Stimulated activated CD8-positive, alpha-beta memory T cell treated with anti-CD3 and anti-CD28 coated beads, Interleukin-4, amount 100 ng/mL, for 4 hours (primary cell): ENCODE data around the gene CKAP4.
A peak's percentile ranks its signal among the peaks of the same experiment; 100 is the strongest.

Experiments
- DNase-seq, 2 donors: peaks; one replicate each; pipeline ENCODE4 v3.0.0-alpha.2; 2020; ENCODE audit warnings: low read depth in 2 of 2, low spot score in 1 of 2

CKAP4 gene

GRCh38 chr12:106245767-106246166, 2.1 kb downstream of the CKAP4 start:
- DNase-seq, result no peak

- no peak for DNase-seq
These were observed 4.2 kb downstream of the CKAP4 start for GRCh38 chr12:106243620-106244019.

GRCh38 chr12:106240821-106241220, 7.0 kb downstream of the CKAP4 start:
- DNase-seq, result no peak

- no peak for DNase-seq
These were observed 7.9 kb downstream of the CKAP4 start for GRCh38 chr12:106239951-106240335.

DNA sequence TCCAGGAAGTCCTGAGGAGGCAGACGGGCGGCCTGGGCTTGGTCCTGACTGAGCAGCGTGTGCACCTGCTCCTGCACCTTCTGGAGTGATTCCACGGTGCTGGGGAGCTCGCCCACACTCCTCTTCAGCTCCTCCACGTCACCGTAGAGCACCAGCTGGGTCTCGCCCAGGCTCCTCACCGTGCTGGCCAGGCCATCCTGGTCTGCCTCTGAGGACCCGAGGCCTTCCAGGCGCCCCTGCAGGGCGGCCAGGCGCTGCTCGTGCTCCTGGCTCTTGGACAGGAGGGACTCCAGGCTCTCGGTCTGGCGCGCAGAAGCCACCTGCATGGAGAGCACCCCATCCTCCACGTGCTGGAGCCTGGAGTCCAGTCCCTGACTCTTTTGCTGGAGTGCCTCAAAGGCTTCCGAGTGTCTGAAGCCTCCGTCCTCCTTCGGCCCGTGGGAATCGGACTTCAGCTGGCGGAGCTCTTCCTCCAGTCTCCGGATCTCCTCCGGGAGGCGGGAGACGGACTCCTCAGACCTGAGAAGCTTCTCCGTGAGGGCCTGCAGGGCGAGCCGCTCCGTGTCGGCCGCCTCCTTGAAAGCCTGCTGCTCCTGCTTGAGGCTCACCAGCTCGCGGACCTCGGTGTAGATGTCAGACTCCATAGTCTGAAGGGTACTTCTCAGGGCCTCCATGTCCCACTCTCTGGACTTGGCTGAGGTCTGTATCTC, 8.4 kb downstream of the CKAP4 start:
- no peak for DNase-seq

- no peak for DNase-seq
These were observed 9.7 kb downstream of the CKAP4 start for GRCh38 chr12:106238146-106238545.

GRCh38 chr12:106235770-106236169, 12.1 kb downstream of the CKAP4 start:
- DNase-seq, result no peak

DNA sequence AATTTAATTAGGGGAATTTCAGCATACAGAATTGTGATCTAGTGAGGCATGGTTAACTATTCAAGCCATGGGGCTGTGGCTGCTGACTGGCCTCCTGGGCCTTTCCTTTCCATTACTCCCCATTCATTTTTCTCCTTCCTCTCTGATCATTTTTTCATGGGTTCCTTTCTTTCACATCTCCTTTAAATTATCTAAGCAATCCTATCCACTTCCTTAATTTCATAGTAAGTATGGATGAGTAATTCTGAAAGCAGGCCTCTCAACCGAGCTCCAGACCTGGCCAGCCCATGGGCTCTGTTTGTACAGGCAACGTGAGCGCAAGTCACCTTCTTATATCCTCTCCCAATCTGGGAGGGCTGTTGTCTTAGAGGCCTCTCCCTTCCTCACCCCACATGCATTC, 13.4 kb downstream of the CKAP4 start:
- DNase-seq, result no peak

GRCh38 chr12:106233011-106233410, 14.8 kb downstream of the CKAP4 start:
- no peak for DNase-seq

- DNase-seq, result no peak
These were observed 18.7 kb downstream of the CKAP4 start for GRCh38 chr12:106229036-106229591.

DNA sequence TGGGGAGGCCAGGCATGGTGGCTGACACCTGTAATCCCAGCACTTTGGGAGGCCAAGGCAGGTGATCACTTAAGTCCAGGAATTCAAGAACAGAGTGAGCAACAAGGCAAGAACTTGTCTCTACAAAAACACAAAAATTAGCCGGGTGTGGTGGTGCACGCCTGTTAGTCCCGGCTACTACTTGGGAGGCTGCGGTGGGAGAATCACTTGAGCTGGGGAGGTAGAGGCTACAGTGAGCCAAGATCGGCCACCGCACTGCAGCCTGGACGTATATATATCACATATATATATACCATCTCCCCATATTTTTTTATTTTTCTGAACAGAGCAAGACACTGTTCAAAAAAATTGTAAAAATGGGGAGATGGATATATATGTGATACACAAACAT, 19.5 kb downstream of the CKAP4 start:
- no peak for DNase-seq

GRCh38 chr12:106227641-106228319, 20.0 kb downstream of the CKAP4 start:
- DNase-seq, result no peak

DNA sequence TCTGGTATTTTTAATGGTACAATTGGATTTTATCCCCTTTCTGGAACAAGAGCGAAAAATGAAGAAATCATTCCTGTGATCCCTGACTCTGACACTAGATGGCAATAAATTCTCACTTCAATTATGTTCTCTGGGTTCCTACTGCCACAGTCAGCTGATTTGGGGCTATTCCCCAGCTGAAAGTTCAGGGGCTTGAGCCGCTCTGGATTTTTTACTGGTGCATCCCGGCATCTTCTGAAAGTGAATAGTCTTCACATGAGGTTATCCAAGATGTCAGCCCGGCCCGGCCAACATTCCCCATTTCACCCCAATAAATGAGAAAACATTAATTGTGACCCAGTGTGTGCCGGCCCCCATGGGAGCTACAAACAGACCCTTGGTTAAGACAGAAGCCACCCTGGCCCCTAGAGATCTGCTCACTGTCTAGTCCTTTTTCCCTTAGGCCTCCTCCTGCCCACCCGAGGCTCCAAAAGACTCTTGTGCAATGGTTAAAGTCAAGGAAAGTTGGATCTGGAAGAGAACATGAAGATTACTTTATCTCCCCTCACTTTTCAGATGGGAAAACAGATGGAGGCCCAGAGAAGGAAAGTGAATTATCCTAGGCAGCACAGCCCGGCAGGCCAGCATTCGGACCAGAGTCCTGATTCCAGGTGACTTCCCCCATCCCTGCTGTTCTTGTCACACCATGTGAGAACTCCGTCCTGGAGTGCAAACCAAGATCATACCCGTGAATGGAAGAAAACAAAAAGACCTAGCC, 20.8 kb downstream of the CKAP4 start:
- DNase-seq, result no peak

GRCh38 chr12:106224355-106224706, 23.5 kb downstream of the CKAP4 start:
- DNase-seq, result no peak

- DNase-seq, result peak in 1 of 2 donors; percentile 45
These were observed 24.1 kb downstream of the CKAP4 start for GRCh38 chr12:106223485-106224354.

GRCh38 chr12:106220536-106220935, 27.3 kb downstream of the CKAP4 start:
- DNase-seq, result no peak

DNA sequence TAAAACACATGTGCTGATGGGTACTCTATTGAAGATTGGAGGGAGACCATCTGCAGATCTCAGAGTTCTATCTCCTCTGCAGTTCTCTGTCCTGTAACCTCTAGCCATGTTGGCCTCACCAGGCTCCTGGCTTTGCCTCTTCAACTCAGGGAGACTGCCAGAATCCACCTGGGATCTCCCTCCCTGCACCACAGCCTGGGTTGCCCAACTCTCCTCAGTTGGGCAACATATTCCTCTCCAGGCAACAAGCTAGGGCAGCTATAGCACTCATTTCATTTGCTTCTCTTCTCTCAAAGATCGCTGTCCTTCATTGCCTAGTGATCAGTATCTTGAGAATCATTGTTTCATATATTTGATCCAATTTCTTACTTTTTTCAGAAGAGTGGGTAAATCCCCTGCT, 28.8 kb downstream of the CKAP4 start:
- DNase-seq, result no peak

DNA sequence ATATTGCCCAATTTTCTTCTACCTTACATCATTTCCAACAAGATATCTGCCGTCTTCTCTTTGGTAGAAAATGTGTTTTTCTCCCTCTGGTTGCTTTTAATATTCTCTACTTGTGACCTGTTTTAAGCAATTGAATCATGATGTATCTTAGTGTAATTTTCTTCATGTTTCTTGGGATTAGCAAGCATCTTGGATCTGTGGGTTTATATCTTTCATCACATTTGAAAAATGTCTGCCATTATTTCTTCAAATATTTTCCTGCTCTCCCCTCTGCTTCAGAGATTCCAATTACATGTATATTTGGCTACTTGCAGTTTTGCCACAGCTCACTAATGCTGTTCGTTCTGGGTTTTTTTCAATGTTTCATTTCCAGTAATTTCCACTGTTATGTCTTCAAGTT, 30.1 kb downstream of the CKAP4 start:
- DNase-seq, result no peak

GRCh38 chr12:106214571-106214970, 33.2 kb downstream of the CKAP4 start:
- no peak for DNase-seq

- DNase-seq, result no peak
These were observed 34.2 kb downstream of the CKAP4 start for GRCh38 chr12:106213662-106214061.

DNA sequence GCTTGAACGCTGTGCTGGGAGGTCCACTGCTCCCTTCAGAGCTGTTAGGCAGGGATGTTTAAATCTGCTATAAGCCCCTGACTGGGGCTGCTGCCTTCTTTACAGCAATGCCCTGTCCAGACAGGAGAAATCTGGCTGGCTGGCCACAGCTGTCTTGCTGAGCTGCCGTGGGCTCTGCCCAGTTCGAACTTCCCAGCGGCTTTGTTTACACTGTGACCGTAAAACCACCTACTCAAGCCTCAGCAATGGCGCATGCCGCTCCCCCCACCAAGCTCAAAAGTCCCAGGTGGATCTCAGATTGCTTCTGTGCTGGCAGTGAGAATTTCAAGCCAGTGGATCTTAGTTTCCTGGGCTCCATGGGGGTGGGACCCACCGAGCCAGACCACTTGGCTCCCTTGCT, 35.8 kb downstream of the CKAP4 start:
- DNase-seq, result no peak
